HepG2 (cell line): ENCODE results near the gene RALY.

Experiments used
- CEBPB ChIP-seq: IDR thresholded peaks from 2 replicates; pipeline ENCODE4 v1.6.1; 2011; ENCODE audit warnings: low read depth, low read length, improper control_type of control experiment, borderline replicate concordance
- FOXA3 ChIP-seq: IDR thresholded peaks from 2 replicates; pipeline ENCODE4 v1.6.1; 2016; ENCODE audit warnings: missing genetic modification reagents, missing compliant biosample characterization
- JUND ChIP-seq: sonication (generic); formaldehyde crosslinking; IDR thresholded peaks from 2 replicates; pipeline ENCODE4 v1.8.0; 2022; ENCODE audit warnings: mild to moderate bottlenecking, missing genetic modification reagents
- MXI1 ChIP-seq: IDR thresholded peaks from 3 replicates; pipeline ENCODE4 v1.6.1; 2012; ENCODE audit warnings: low read depth, low read length, inconsistent platforms, borderline replicate concordance
- NFE2 ChIP-seq: sonication (generic); formaldehyde crosslinking; IDR thresholded peaks from 2 replicates; pipeline ENCODE4 v1.4.0; 2020; ENCODE audit warnings: missing genetic modification reagents
- RAD21 ChIP-seq: fragments of 450-650 bp; formaldehyde crosslinking; IDR thresholded peaks from 2 replicates; pipeline ENCODE4 v1.5.0; 2020; ENCODE audit warnings: mild to moderate bottlenecking
- RBM39 ChIP-seq: fragments of 200-400 bp; formaldehyde crosslinking; IDR thresholded peaks from one replicate; pipeline ENCODE4 v1.6.1; 2018; ENCODE audit warnings: antibody characterized with exemption, mild to moderate bottlenecking, low read depth, low read length; ENCODE audit not compliant: poor library complexity, severe bottlenecking
- TBL1XR1 ChIP-seq: fragments of 150-350 bp; IDR thresholded peaks from 2 replicates; pipeline ENCODE4 v1.6.1; 2014; ENCODE audit warnings: borderline replicate concordance, low read length; ENCODE audit not compliant: partially characterized antibody
- WIZ ChIP-seq: sonication (generic); formaldehyde crosslinking; IDR thresholded peaks from 2 replicates; pipeline ENCODE4 v1.5.1; 2020; ENCODE audit warnings: mild to moderate bottlenecking, missing genetic modification reagents
- ZNF207 ChIP-seq: fragments of 450-650 bp; IDR thresholded peaks from 2 replicates; pipeline ENCODE4 v1.6.1; 2016; ENCODE audit warnings: antibody characterized with exemption, borderline replicate concordance
- TF ChIP-seq, protein P1 (sequence below): sonication (generic); formaldehyde crosslinking; IDR thresholded peaks from 2 replicates; pipeline ENCODE4 v1.8.0; 2022; ENCODE audit warnings: mild to moderate bottlenecking, missing genetic modification reagents, borderline replicate concordance
- TF ChIP-seq, protein P2 (sequence below): sonication (generic); formaldehyde crosslinking; IDR thresholded peaks from 2 replicates; pipeline ENCODE4 v1.4.0; 2020; ENCODE audit warnings: missing genetic modification reagents
- TF ChIP-seq, protein P3 (sequence below): sonication (generic); formaldehyde crosslinking; IDR thresholded peaks from 2 replicates; pipeline ENCODE4 v1.4.0; 2020; ENCODE audit warnings: missing genetic modification reagents

DNA sequence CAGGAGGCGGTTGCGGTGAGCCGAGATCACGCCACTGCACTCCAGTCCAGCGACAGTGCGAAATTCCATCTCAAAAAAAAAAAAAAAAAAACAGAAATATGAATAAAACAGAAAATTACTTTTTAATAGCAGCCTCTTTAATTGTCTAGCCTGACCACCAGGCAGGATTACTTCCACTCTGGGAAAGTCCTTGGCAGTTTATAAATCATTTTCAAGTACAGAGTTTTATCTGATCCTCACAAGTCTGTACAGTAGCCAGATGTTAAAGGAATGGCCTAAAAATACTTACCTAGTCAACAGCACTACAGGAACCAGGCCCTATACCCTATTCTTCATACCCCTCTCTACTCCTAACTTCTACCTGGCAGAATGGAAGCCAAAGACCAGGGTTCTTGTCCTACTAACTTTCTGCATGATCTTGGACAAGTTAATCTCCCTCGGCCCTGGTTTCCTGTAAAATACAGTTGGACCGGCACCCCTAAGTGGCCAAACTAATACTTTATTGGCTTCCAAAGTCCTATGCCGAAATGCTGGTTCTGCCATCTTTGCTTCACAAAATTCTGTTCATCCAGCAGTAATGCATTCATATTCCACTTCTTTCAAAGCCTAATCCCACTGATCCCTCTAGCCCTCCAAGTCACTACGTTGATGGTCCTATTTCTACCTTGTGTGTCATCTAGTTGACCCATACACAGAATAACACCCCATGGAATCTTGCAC lies 116.5 kb downstream of the RALY start:
- TF ChIP-seq, protein P1, sequence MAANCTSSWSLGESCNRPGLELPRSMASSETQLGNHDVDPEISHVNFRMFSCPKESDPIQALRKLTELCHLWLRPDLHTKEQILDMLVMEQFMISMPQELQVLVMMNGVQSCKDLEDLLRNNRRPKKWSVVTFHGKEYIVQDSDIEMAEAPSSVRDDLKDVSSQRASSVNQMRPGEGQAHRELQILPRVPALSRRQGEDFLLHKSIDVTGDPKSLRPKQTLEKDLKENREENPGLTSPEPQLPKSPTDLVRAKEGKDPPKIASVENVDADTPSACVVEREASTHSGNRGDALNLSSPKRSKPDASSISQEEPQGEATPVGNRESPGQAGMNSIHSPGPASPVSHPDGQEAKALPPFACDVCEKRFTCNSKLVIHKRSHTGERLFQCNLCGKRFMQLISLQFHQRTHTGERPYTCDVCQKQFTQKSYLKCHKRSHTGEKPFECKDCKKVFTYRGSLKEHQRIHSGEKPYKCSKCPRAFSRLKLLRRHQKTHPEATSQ: no peak
- TF ChIP-seq, protein P2, sequence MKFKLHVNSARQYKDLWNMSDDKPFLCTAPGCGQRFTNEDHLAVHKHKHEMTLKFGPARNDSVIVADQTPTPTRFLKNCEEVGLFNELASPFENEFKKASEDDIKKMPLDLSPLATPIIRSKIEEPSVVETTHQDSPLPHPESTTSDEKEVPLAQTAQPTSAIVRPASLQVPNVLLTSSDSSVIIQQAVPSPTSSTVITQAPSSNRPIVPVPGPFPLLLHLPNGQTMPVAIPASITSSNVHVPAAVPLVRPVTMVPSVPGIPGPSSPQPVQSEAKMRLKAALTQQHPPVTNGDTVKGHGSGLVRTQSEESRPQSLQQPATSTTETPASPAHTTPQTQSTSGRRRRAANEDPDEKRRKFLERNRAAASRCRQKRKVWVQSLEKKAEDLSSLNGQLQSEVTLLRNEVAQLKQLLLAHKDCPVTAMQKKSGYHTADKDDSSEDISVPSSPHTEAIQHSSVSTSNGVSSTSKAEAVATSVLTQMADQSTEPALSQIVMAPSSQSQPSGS (CRISPR knock-in tag): 0 out of 2 replicates have a peak, but pooled peaks have one; percentile 10
- no peak for TF ChIP-seq RAD21
- TF ChIP-seq, protein P3, sequence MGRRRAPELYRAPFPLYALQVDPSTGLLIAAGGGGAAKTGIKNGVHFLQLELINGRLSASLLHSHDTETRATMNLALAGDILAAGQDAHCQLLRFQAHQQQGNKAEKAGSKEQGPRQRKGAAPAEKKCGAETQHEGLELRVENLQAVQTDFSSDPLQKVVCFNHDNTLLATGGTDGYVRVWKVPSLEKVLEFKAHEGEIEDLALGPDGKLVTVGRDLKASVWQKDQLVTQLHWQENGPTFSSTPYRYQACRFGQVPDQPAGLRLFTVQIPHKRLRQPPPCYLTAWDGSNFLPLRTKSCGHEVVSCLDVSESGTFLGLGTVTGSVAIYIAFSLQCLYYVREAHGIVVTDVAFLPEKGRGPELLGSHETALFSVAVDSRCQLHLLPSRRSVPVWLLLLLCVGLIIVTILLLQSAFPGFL (CRISPR knock-in tag): no peak
- no peak for TF ChIP-seq ZNF207
- no peak for TF ChIP-seq JUND (CRISPR knock-in tag)
- TF ChIP-seq RBM39: no peak
- TF ChIP-seq MXI1: no peak
- TF ChIP-seq FOXA3 (CRISPR knock-in tag): no peak
- TF ChIP-seq WIZ (CRISPR knock-in tag): no peak
- no peak for TF ChIP-seq TBL1XR1
- no peak for TF ChIP-seq NFE2 (CRISPR knock-in tag)
- no peak for TF ChIP-seq CEBPB
